Myocyte (in vitro differentiated cells): ENCODE measurements around the gene PSAP. TPM values are rescaled to one million over a fixed set of nuclear protein-coding genes. Genes with fewer than 3 reads are reported as not detected.

ENCODE experiments used
- DNase-seq: peaks from one replicate; pipeline ENCODE4 v3.0.0-alpha.2; 2012; ENCODE audit warnings: low read depth
- total RNA-seq: library from RNA; depleted of rRNA; stranded (reverse); fragments of >200 nt; gene quantifications from 2 replicates; pipeline ENCODE4 v1.2.3, GENCODE V29; 2014

The PSAP gene
- total RNA-seq, 1 donor from 2014 or later, result 1,265 TPM

DNA sequence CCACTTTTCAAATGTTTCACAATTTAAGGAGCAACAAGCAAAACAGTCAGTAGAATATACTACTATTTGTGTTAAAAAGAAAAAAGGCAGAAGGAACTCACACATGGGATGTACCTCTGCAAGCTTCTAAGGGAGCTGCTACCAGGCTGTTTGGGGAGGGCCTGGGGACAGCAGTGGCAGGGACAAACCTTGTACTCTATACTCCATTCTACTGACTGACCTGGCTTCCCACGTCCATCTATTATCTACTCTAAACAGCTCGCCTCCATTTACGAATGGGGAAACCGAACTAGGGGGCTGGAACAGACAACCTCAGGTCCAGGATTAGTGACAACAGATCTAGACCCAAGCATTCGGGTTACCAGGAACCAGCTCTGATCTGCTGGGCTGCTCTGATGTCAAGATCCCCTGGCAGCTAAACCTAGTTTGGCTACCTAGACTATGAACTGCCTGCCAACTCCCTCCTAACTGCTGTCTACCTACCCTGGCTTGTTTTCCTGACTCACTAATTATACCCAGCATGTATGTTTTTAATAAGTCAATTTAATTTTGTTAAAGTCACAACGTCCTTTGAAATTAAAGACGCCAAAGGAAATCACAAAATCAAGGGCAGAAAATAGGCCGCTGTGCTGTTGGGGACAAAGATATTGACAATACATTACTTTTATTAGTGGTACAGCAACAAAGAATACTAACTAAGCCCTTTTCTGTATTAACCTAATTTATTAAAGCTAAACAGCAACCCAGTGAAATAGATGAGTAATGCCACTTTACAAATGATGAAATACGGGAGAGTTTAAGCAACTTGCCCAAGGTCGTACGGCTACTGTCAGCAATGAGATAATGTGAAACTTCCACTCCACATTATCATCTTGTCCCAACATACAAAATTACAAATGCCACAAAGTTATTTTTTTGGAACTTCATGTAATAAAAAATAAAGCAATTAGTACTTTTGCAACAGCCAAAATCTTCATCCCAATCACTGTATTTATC is 5.3 kb downstream of the PSAP start:
- DNase-seq, result no peak

DNA sequence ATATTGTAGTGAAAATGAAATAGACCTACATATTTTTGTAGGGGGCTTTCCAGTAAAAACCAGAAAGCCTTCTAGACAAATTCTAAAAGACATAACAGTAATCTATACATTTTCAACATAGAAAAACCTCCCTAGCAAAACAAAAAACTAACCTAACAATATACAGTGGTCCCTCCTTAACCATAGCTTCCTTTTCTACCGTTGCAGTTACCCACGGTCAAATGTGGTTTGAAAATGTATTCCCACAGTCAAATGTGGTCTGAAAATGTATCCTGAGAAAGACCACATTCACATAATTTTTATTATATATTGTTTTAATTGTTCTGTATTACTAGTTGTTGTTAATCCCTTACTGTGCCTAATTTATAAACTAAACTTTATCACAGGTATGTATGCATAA is 6.4 kb downstream of the PSAP start:
- no peak for DNase-seq

DNA sequence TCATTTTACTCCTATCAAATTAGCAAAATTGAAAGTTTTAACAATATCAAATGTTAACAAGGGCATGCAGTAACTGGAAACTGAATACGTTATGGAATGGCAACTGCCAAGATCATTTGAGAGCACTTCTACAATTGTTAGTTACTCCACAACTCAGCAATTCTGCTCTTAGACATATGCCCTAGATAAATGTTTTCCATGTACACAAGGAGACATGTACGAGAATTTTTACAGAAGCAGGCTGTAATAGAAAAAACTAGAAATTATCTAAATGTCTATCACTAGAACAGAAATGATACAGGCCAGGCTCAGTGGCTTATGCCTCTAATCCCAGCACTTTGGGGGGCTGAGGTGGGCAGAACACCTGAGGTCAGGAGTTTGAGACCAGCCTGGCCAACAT is 7.0 kb downstream of the PSAP start:
- no peak for DNase-seq

DNA sequence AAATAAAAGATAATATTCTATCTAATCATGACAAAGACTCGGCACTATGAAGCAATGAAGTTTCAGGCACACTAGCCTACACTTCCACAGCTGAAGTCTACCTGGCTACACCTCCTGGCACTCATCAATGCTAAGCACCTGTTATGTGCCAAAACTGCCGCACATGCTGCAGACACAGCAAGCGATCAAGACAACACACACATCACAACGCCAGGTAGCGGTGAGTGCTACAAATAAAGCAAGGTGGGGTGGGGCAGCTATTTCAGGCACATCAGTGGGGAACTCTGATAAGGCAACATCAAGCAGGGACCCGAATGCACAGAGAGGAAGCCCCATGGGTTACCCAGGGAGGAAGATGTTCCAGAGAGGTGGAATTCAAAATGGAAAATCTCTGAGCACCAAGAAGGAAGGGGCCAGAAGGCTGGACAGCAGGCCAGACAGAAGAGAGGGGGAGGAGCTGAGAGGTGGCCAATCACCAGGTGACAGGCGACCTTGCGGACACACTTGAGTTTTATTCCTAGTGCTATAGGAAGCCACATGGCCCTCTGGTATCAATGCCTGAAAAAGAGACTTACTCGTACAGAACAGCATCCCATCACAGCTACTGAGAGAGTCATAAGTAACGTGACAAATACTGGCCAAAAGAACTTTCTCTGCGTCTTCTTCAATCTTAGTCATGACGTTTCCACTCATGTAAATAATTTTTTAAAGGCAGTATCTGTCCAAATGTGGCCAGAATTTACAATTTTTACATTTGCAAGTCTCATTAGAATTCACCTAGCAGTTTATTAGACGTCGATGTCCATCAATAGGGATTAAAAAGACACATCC is 8.0 kb downstream of the PSAP start:
- no peak for DNase-seq

DNA sequence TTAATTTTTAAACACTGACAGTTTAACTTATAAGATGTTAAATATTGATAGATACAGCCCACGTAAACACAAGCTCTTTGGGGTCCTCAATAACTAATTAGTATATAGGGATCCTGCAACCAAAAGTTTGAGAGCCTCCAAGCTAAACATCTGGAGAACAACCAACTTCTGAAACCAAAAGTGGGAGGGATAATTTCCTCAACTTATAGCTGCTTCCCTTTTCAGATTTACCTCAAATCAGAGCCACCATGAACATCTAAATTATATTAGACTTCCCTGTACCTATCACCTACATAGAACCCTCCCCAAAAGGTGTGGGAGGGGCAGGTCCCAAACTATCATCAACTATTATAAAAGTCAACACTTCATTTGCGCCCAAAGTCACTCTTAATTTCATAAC is 8.6 kb downstream of the PSAP start:
- no peak for DNase-seq

DNA sequence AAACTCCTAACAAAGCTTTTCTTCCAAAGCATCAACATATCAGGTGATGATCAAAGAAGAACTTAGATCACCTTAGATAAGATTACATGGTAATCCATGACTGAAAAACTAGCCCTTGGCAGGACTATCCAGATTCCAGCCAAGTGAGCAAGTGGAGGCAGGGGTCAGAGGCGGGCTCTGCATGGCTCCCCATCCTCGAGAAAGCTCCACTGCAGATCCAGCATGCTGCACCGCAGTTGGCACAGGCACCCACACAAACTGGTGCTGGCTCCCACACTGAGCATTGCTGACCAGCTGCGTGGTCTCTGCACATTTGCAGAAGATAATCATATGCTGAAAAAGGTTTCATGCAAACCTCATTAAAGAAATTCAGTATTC is 10.1 kb downstream of the PSAP start:
- DNase-seq, result no peak

DNA sequence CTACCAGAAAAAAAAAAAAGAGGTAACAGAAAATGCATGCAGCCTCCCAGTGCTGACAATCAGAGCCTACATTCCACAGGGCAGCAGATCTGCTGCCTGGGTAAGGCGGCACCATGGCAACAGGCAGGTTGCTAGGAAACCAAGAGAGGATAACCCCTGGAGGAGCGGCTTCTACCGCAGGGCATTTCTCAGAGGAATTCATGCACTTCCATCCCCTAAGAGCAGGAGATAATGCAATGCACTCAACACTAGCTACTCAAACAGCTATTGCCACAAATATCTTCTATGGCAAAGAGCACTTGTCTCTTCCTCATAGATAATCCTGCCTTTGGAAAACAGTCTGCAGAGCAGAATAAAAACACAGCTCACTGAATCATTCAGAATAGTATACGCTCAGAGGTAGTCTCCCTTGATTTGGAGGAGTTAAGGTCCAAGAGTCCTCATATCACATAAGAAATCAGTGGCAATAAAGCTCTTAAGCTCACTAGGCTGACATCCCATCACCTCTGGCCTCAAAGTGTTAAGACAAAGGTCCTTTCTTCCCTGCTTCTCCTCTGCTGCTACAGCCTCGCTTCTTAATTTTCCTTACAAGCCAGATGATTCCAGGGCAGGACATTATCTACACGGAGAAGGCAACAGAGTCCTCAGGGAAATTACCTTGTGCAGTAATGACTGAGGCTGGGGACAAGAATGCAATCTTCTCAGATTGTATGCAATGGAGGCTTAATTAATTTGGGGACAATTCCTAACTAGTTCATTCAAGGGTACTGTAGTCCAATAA is 10.7 kb downstream of the PSAP start:
- DNase-seq, result peak; percentile 92

DNA sequence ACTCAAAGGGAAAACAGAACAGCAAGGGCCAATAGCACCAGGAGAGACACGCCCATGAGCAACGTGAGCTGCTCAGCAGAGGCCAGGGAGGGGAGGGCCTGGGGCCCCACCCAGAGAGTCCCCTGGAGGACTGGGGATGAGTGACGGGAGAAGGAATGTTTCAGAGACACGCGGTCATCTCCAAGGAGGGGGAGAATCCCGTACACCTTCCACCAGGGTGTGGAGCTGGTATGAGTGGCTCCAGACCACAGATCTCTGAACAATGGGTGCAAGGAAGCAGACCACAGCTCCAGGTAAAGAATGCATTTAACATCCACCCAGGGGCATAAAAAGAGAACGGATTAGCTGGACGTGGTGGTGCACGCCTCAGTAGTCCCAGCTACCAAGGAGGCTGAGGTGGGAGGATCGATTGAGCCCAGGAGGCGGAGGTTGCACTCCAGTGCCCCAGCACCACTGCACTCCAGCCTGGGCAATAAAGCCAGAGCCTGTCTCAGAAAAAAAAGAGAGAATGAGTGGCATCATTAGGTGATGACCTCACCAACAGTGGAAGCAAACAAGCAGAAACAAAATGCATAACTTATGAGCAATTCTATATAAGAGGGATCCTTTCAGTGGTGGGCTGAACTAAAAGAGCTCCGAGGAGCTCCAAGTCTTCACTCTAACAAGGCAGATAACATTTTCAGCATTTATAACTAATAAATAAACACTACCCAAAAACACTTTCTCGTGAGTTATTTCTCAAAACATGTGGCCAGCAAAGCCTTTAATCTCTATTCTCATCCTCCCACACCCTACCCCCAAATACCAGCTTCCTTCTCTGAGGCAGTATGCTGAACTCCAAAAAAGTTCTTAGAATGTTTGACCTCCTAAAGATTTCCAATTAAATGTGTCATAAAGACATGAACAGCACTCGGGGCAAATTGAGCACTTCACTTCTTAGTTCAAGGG is 12.5 kb downstream of the PSAP start:
- peak; percentile 56 for DNase-seq

DNA sequence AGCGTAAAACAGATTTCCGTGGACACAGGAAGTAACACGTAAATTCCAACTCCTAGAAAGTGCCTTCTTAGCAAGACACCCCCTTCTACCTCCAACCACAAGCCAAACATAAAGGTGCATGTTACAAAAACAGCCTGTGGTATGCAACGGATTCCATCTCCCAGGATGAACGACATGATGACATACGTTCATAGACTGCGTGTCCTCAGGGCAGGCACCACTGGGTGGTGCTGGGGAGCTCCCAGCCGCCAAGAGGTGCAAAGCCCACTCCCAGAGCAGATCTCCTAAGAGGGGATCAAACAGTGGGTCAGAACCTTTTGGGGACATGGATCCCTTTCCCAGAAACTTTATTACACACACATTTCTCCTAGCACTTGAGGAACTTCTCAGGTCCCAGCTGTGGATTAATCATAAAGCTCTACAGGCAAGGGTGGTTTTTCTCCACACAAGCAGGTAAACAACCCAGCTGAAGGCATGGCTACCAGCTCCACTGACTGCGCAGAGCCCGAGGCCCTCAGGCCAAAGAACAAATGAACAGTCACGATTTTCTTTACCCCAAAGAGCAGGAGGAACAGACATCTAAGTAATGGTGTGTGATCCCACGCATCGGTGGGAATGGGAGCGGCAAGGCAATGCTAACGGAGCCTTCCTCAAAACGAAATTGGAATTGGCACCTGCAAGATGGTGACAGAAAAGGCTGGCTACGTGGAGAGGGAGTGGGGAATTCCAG is 13.8 kb downstream of the PSAP start:
- no peak for DNase-seq

DNA sequence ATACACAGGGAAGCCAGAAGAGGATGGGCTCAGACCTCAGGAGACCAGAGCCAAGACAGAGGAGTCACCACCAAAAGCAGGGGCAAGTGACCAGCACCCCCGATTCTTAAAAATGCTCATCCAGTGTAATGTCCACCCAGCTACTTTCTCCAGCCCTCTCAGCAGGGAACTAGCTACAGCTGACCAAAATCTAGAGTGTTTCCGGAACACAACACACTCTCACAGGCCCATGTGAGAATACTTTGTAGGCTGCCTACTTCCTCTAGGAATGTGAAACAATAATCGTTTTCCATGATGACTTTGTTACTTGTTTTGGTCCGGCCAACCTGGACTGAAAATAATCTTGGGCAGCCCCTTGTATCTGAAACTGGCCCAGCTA is 14.5 kb downstream of the PSAP start:
- no peak for DNase-seq

DNA sequence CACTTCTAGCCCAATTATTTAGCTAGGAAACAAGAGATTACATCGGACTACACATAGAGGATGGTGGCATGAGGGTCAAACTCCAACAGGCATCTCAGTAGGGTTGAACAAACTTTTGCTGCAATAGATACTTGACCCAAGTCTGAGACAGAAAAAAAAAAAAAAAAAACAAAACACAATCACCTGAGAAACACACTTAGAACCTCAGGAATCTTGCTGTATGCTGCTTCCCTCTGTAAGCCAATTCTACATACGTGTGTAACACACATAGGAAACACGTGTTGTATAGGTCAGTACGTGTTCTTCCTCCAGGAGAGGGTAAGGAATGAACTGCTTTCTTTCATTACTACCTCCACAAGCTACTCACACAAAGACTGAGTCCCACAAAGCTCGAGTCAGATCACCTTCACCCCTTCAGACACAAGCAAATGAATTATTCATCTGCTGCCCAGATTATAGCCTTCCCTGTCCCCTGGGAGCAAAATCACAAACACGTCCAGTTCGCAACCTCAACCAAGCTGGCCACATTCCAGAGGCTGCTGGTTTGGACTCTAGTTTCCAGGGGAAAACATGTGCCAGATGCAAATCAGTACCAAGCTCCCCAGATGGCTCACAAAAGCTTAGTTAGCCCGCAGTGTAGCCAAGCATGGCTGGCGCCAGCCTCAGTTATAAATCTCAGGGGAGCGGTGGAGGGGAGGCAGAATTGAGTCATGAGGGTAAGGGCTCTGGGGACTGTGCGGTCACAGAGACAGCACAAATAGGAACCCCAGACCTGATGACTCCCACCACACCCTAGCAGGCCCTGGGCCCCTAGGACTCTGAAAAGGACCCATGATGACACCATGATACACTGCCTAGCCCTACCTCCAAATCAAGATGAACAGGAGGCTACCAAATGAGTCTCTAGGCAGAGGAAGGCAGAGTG is 15.1 kb downstream of the PSAP start:
- DNase-seq, result peak; percentile 99

DNA sequence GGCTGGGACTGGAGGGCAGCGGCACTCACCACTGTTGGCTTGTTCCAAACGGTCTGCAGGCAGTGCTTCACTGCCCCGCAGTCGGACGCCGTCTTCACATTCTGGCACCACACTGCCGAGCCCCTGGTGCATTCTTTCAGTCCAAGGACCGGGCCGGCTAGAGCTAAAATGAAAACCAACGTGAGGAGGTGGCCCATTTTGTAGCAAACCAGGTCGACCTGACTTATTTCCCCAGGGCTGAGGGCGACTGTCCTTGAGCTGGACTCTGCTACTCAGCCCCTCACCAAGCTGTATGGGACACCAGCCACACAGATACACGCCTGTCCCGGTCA is 16.7 kb downstream of the PSAP start:
- no peak for DNase-seq

DNA sequence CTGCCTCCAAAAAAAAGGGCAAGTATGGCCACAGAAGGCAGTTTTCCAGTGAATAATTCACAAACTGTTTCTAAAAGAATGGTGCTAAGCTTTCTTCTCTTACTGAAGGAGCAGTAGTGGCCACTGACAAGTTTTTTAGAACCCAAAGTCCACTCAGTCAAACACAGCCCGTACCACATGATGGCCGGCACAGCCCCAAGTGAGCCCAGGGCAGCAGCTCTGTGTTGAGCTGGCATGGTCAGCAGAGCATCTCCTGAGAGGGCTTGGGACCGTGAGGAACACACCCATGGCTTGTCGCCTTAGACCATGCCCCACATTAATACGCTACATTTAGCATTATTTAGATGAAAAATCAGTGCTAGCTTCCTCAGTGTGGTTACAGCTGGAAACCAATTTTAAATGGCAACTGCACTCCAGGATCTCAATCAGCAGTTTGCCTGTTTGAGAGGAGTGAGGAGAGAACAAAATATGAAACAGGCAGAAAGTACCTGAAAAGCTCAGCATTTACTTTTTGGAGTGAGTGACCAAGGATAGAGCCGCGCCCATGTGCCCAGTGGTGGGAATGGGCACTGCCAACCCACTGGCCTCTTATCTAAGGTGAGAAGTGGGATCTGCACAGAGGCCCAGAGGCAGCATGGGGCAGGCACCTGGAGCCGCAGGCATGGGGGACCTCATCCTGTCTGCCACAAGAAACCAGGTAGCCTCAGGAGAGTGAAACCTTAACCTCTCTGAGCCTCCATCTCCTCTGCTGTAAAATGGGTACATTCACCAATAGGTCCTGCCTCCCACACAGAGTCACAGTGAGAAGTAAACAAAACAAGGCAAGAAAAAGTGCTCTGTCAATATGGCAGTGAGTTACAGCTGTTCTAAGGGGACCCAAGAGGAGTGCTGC is 17.4 kb downstream of the PSAP start:
- DNase-seq, result no peak

DNA sequence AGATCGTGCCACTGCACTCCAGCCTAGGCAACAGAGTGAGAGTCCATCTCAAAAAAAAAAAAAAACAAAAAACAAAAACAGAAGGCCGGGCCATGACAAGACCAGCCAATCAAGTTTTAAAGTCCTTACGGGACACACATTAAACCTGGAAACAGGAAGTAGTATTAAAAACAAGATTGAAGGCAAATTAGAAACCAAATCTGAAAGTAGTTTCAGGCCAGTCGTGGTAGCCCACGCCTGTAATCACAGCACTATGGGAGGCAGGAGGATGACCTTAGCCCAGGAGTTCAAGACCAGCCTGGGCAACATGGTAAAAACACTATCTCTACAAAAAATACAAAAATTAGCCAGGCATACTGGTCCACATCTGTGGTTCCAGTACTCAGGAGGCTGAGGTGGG is 18.1 kb downstream of the PSAP start:
- no peak for DNase-seq

DNA sequence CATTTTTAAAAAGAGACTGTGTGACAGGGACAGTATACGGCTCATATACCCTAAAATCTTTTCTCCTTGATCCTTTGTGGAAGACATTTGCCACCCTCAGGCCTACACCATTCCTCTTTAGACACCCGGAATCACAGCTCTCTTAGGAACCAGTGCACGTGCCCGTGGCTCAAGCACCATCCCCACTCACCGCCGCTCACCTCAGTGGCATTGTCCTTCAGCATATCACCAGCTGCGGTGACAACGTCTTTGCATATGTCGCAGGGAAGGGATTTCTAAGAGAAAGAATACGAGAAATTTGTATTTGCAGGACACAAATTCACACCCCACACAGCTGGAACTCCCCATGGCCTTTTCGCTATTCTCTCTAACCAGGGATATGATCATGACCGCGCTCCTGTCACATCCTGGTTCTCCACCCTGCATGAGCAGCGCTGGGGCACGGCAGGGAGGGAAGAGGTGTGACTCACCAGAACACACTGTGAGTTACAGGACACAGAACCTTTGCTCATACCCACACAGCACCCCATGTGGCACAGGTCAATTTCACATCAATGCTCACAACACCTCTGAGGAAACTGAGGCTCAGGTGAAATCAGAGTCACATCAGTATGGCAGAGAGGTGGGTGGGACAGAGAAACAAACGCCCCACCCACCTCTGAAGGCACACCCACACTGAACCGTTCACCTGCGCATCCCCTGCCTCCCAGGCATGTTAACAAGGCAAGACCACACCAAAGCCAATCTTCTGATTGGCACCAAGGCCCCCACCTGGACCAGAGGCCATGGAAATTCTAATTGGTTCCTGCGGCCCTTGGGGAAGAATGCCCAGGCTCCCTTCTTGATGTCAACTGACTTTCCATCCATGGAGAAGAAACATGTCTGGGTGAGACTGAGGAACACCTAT is 19.2 kb downstream of the PSAP start:
- no peak for DNase-seq

DNA sequence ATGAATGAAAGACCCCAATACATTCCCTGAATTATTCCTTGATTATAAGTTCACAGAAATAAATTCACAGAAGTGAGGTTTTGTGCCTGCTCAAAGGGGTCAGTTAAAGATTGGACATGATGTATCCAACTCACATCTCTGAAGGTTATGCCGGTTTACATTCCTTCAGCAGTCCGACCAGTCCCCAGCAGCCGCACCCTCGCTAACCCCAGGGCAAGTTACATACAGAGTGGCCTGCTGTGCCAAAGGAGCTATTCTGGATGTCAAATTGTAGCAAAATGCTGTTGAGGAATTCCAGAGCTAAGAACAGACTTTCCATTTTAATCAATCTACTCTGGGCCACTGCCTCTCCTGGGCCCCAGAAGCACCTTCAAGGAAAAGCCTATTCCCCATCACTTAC is 20.3 kb downstream of the PSAP start:
- no peak for DNase-seq

DNA sequence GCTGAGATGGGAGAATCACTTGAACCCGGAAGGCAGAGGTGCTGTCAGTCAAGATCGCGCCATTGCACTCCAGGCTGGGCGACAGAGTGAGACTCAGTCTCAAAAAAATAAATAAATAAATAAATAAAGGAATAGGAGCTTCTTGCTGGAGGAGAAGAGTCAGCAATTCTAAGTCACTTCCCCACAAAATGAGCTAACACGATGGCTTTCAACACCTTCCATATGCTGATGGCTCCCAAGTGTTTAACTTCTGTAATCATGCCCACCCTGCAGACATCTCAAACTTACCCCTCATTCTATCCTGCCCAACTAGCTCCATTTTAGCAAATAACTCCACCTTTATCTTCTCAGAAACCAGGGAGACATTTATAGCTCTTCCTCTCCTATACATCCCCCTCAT is 21.2 kb downstream of the PSAP start:
- no peak for DNase-seq
